HG02610 (cell line): Measurements from ENCODE around the gene MAP3K4.

Experiments used
- ATAC-seq: cut with Tn5 transposase; IDR thresholded peaks from one replicate; pipeline ENCODE4 v1.9.1; 2021; ENCODE audit warnings: mild to moderate bottlenecking, moderate library complexity; ENCODE audit not compliant: unreplicated experiment

The MAP3K4 gene

DNA sequence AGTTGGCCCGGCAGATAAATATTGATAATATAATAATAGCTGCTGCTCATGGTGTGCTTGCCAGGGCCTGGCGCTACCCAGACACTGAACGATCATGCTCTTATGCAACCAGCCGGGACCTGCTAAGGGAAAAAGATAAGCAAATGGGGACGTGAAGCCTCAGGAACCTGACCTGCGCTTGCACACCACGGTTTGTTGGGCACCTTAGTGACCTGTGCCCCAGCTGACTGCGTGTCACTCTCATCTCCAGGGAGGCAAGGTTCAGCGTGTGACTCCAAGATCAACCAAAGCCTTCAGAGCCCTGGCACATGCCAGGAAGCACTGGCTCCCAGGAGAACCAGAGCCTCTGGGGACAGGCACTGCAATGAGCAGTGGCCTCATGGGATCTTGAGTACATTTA is 171.2 kb downstream of the MAP3K4 start:
- ATAC-seq: no peak

DNA sequence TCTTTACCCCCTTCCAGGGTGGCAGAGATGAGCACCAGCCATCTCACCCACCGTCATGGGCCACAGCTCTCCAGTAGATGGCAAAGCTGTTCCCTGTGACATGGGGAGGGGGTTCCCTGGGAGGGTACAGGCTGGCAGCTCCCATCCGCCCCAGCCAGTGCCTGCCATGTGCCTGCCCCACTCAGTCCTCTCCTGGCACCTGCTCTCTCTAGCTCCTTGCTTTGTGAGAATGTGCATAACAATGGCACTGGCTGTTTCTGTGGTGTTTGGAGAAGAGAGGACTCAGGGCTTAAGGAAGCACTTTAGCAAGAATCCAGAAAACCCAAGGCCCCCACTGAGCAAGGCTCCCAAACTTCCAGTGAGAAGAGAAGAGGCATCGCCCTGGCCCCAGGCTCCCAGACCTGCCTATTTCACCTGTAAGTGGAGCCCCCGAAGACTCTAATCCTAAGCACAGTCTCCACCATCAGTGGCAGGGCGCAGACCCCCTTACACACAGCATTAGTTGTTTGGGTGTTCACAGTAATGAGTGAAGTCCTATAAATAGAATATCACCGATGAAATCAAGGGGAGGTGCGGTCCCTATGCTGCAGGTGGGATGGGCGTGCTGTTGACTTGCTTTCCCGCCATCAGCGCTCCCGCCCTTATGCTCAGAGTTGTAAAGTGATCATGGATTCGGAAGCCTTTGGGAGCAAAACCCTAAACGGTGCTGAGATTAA is 172.1 kb downstream of the MAP3K4 start:
- no peak for ATAC-seq

DNA sequence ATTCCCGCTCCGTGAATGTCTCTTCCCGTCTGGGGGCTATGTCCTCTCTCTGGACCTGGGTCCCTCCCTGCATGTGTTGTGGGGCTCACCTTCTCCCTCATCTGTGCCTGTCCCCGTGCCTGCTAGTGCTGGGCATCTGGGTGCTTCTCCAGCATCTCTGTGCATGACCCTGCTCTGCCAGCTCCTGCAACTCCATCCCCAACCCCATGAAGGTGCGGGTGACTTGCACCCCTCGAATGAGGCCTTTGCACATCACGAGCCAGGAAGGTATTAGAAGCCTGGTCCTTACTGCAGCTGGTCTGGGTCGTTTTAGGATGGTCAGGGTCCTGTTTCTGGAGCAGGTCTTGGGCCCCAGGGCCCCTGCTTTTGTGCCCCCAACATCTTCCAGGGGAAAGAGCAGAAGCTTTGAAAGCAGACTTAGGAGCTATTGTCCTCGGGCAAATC is 172.6 kb downstream of the MAP3K4 start:
- no peak for ATAC-seq

DNA sequence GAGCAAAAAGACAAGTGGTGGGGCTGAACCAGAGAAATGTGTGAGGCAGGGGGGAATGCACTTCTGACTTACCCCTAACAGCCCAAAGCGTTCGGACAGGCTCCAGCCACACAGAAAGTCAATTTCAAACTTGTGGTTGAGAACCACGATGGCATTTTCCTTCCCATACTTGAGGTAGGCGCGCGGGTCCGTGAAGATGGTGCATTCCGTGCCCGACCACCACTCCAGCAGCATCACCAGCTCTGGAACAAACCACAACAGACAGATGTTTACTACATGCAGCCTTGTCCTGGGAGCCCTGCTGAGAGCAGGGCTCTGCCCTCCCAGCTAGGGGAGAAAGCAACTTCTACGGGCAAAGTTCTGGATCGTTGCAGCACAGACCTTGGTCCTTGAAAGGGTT is 174.6 kb downstream of the MAP3K4 start:
- no peak for ATAC-seq

DNA sequence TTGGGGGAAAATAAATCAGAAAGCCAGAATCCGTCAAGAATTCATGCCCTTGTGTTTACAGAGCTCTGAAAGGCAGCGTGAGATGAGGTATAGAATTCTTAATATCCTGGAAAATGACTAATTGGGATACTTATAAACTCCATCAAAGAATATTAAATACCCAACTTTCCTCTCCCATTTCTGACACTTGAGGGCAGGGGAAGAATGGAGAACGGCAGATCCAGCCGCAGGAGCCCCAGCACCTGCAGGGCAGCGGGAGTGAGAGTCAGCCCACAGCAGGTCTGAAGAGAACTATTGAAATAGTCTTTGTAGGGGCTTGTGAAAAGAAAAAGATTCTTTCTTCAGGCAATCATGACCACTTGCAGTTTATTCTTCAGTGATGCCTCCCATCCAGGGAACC is 175.1 kb downstream of the MAP3K4 start:
- no peak for ATAC-seq
